GM12864 (cell line): ENCODE results near the gene PDGFD.

Experiments
- DNase-seq: peaks from one replicate; pipeline ENCODE4 v3.0.0-alpha.2; 2011; ENCODE audit warnings: low read depth
- H3K4me3 ChIP-seq: 2 replicates; pipeline ENCODE4 v1.5.1; 2011; ENCODE audit warnings: mild to moderate bottlenecking, low read depth, low read length, control low read depth
- CTCF ChIP-seq: IDR thresholded peaks from 2 replicates; pipeline ENCODE4 v1.5.1; 2011; ENCODE audit warnings: low read depth, mild to moderate bottlenecking, moderate library complexity, low read length, control low read depth, inconsistent platforms; ENCODE audit errors: missing control alignments

PDGFD gene

GRCh38 chr11:104060004-104060794 lies 103.7 kb downstream of the PDGFD start:
- no peak overlapping the region for H3K4me3 ChIP-seq
- DNase-seq, result no peak
- TF ChIP-seq CTCF, result no peak

- no peak for DNase-seq
- no peak for TF ChIP-seq CTCF
- H3K4me3 ChIP-seq, result no peak overlapping the region
These were observed 105.3 kb downstream of the PDGFD start for GRCh38 chr11:104058680-104059079.

- no peak for DNase-seq
- H3K4me3 ChIP-seq, result no peak overlapping the region
- no peak for TF ChIP-seq CTCF
These were observed 106.0 kb downstream of the PDGFD start for GRCh38 chr11:104057908-104058307.

- no peak for TF ChIP-seq CTCF
- DNase-seq, result no peak
- no peak overlapping the region for H3K4me3 ChIP-seq
These were observed 108.4 kb downstream of the PDGFD start for GRCh38 chr11:104055596-104055995.

DNA sequence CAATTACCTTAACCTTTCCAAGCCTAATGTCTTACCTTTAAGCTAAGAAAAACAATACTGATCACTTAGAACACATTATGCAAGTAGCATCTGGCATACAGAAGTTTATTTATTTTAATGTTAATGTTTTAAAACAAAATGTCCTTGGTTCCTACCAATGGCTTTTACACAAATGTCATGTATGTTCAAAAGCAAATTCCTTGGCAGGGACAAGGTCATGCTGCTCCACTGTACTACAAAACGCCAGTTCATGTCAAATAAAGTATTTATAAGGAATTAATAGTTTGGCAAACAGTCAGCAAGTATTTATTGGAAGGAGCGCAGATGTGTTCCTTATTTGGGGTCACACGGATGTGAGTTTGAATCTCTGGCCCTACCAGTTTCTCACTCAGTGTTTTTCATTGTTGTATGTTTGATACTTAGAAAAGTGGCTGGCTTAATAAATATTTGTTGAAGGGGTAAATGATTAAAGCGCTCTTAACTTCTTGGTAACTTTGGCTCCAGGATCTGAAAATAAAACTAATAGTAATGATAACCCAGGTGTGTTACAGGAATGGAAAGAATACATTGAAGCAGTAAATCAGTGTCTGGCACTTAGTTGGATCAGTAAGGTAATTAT lies 108.9 kb downstream of the PDGFD start:
- TF ChIP-seq CTCF, result no peak

DNA sequence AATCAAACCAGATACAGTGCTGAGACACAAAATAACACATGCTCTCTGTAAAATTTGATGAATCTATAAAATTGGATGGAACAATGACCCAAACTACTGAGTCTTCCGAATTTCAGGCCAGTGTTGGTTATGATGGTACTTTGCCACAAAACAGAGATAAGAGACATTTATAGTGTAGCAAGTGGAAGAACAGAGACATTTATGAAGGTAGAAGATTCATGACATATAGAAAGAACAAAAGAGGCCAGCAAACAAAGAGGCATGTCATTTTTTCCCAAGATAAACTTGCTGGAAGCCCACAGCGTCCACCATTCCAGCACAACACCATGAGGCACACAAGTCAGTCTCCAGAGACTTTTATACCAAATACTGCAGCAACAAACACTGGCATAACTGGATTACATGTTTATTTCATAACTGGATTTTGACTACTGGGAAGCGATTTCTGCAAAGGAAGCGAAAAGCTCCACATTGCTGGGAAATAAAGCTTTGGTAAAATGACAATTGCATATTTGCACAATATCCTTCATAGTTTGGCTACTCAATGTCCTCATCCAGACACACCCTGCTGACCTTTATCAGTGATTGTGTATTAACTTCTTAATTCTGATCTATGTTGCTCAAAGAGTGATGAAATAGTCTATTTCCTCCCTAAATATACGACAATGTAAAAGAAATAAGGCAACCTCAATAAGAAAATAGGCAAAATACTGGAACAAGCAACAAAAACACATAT lies 110.0 kb downstream of the PDGFD start:
- H3K4me3 ChIP-seq, result no peak overlapping the region
- DNase-seq, result no peak
- TF ChIP-seq CTCF, result no peak

More for the DNA sequence above, 108.9 kb downstream of the PDGFD start:
- no peak for DNase-seq
- H3K4me3 ChIP-seq, result no peak overlapping the region
